Left lung (tissue), 10 donors: Measurements from ENCODE around the gene GSS. TPM values are rescaled to one million over a fixed set of nuclear protein-coding genes. Genes with fewer than 3 reads are reported as not detected.

Experiments used
- ATAC-seq: fragments of 200-7000 bp; cut with Tn5 transposase; one replicate; pipeline ENCODE4 v1.9.1; 2020; ENCODE audit warnings: moderate library complexity
- DNase-seq, 4 donors: peaks; one replicate each; pipeline ENCODE4 v3.0.0-alpha.2; 2013 to 2020
- H3K27ac ChIP-seq, 2 donors: fragments of 200-600 bp; sonication (generic) in 1 of 2; one replicate each; pipeline versions ENCODE4 v1.5.0 to v1.8.0; 2020 to 2021
- H3K27me3 ChIP-seq, 2 donors: fragments of 200-600 bp; sonication (generic) in 1 of 2; one replicate each; pipeline versions ENCODE4 v1.5.0 to v1.8.0; 2020 to 2021
- H3K36me3 ChIP-seq, 2 donors: fragments of 200-600 bp; sonication (generic) in 1 of 2; one replicate each; pipeline versions ENCODE4 v1.5.0 to v1.8.0; 2020 to 2021
- H3K4me1 ChIP-seq, 2 donors: fragments of 200-600 bp; one replicate each; pipeline ENCODE4 v1.8.0; 2021
- H3K4me3 ChIP-seq, 2 donors: fragments of 200-600 bp; sonication (generic) in 1 of 2; one replicate each; pipeline versions ENCODE4 v1.5.0 to v1.8.0; 2020 to 2021; ENCODE audit warnings: mild to moderate bottlenecking in 1 of 2
- H3K9me3 ChIP-seq, 2 donors: fragments of 200-600 bp; sonication (generic) in 1 of 2; one replicate each; pipeline versions ENCODE4 v1.5.0 to v1.8.0; 2020 to 2021
- intact Hi-C, 2 donors: fragments of 100-400 bp; cut with DNase I; formaldehyde crosslinking; loops; one replicate each; pipeline versions ENCODE4 v1.11.2 to v1.14.2; 2022
- polyA plus RNA-seq, 6 donors: library from polyadenylated mRNA; unstranded; fragments of 120-200 nt; gene quantifications; one replicate each; pipeline ENCODE4 v1.2.1, GENCODE V29; 2013; ENCODE audit not compliant: insufficient read length in 6 of 6
- total RNA-seq, 2 donors: library from RNA; stranded (reverse); fragmentation: NEBNext Ultra II Directional; extraction: Animal tissue kit (Norgen Biotek cat#: 25700); gene quantifications; one replicate each; pipeline ENCODE4 v1.2.1, GENCODE V29; 2021
- TF ChIP-seq, protein P1 (sequence below), 2 donors: fragments of 200-600 bp; sonication (generic) in 1 of 2; IDR thresholded peaks; one replicate each; pipeline versions ENCODE4 v1.5.0 to v1.8.0; 2021; ENCODE audit warnings: antibody characterized with exemption in 2 of 2
- donor health status: DM: no; HTN: yes; CAD: no.
- donor health status: DM: no; HTN: no; CAD: no.

The GSS gene
- total and polyA plus RNA-seq, 8 donors = 37.8 to 50.3 (median 41.5) TPM

DNA sequence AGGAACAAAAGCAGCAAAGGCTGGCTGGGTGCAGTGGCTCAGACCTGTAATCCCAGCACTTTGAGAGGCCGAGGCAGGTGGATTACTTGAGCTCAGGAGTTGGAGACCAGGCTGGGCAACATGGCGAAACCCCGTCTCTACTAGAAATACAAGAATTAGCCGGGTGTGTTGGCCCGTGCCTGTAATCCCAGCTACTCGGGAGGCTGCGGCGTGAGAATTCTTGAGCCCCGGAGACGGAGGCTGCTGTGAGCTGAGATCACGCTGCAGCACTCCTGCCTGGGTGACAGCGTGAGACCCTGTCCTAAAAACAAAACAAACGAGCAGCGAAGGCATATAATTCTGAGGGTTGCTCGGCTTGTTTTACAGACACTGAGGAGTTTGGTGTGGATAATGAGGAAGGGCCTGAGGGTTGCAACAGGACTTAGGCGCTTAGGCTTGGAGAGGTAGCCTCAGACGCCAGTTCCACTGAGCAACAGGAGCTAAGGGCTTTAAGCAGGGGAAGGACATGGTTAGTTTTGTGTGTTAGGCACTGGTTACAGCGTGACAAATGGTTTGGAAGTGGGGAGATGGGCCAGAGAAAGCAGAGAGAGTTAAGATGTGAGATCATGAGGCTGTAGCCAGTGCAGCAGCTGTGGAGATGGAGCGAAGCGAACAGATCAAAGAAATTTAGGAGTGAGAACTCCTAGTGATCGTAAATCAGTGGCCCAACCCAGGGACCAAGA, 1.3 kb upstream of the GSS start:
- Histone ChIP-seq H3K4me1 (peaks cover 5 to 21% of the 10 kb centered on the region in 2 donors), H3K27ac (no peak overlapping the region)
- TF ChIP-seq, protein P1, sequence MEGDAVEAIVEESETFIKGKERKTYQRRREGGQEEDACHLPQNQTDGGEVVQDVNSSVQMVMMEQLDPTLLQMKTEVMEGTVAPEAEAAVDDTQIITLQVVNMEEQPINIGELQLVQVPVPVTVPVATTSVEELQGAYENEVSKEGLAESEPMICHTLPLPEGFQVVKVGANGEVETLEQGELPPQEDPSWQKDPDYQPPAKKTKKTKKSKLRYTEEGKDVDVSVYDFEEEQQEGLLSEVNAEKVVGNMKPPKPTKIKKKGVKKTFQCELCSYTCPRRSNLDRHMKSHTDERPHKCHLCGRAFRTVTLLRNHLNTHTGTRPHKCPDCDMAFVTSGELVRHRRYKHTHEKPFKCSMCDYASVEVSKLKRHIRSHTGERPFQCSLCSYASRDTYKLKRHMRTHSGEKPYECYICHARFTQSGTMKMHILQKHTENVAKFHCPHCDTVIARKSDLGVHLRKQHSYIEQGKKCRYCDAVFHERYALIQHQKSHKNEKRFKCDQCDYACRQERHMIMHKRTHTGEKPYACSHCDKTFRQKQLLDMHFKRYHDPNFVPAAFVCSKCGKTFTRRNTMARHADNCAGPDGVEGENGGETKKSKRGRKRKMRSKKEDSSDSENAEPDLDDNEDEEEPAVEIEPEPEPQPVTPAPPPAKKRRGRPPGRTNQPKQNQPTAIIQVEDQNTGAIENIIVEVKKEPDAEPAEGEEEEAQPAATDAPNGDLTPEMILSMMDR (IDR thresholded peaks at IDR 0.05) = no peak

DNA sequence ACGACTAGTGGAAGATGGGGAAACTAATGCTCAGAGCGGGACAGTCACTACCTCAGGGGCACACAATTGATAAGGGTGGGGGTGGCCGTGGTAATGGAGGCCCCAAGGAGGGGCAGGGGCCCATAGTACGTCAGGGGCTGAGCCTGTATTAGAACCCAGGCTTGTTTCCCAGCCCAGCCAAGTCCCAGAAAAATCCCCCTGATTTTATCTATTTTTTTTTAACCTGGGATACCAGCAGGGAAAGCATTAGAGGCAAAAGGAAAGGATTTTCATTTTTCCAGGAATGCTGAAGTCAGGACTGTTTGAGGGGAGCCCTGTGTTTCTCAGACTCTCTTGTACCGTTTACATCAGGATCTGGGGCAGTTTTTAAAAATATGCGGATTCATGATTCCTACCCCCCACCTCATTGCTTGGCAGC, 444 bp upstream of the GSS start:
- H3K27ac ChIP-seq = peak overlapping the region; percentile 89 to 92
- ATAC-seq (no peak), DNase-seq (no peak)
- no peaks in the 10 kb centered on the region for H3K9me3 ChIP-seq
- H3K4me1 ChIP-seq = peaks cover 5 to 21% of the 10 kb centered on the region in 2 donors
- H3K4me3 ChIP-seq = peak overlapping the region; percentile 65 to 77
- TF ChIP-seq, protein P1 (IDR thresholded peaks at IDR 0.05) = no peak
- no peaks in the 10 kb centered on the region for H3K27me3 ChIP-seq
- intact Hi-C loops = loop anchor here in 1 of 2 donors (2.0 kb wide), 1 partner anchor 81 kb away; no protein-coding TSS in a partner anchor
- peaks cover 0 to 9% of the 10 kb centered on the region in 2 donors for H3K36me3 ChIP-seq

More for the DNA sequence above, 1.3 kb upstream of the GSS start:
- no peak for ATAC-seq
- Histone ChIP-seq H3K36me3 (peaks cover 0 to under 1% of the 10 kb centered on the region in 2 donors), H3K4me3 (no peak overlapping the region), H3K9me3 (no peaks in the 10 kb centered on the region), H3K27me3 (no peaks in the 10 kb centered on the region)
- no peak for DNase-seq
- intact Hi-C loops = loop anchor here in 1 of 2 donors (2.0 kb wide), 1 partner anchor 82 kb away; no protein-coding TSS in a partner anchor

DNA sequence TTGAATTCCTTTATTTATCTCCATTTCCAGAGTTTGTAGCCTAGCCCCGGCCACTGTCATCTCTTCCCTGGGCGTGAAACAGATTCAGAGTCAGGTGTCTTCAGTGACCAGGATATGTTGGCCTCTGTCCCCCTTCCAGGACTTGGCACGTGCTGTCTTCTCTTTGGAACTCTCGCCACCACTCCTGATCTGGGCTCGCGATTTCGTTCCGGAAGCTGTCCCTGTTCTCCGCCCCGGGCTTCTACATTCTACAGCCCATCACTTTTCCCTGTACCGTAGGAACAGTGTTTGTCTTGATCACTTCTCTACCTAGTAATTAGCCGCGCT, 739 bp downstream of the GSS start:
- Histone ChIP-seq H3K4me1 (peaks cover 5 to 21% of the 10 kb centered on the region in 2 donors), H3K9me3 (no peaks in the 10 kb centered on the region), H3K27me3 (no peaks in the 10 kb centered on the region), H3K36me3 (peaks cover 0 to 21% of the 10 kb centered on the region in 2 donors), H3K4me3 (peak overlapping the region; percentile 65 to 77), H3K27ac (peak overlapping the region; percentile 89 to 92)
- TF ChIP-seq, protein P1 (IDR thresholded peaks at IDR 0.05) = no peak
- ATAC-seq (peak; percentile 14), DNase-seq (peak in 1 of 4 donors; percentile 33)
- intact Hi-C loops = no loop called here

DNA sequence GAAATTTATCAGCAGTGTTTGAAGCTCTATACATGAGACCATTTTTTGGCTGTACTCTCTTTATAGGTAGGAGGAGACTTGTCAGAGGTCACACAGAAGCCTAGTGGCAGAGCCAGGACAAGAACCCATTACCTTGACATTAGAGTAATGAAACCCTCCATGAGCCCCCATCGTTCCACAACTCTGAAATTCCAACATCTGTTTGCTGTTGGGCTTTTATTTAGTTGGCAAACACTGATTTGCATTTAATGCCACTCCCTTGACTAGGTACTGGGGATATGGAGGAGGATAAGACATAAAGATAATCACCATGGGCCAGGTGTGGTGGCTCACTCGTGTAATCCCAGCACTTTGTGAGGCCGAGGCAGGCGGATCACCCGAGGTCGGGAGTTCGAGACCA, 1.6 kb downstream of the GSS start:
- Histone ChIP-seq H3K27me3 (no peaks in the 10 kb centered on the region), H3K4me1 (peaks cover 5 to 21% of the 10 kb centered on the region in 2 donors), H3K27ac (no peak overlapping the region), H3K4me3 (no peak overlapping the region), H3K36me3 (peaks cover 0 to 28% of the 10 kb centered on the region in 2 donors), H3K9me3 (no peaks in the 10 kb centered on the region)
- TF ChIP-seq, protein P1 (IDR thresholded peaks at IDR 0.05) = no peak
- ATAC-seq = no peak
- no peak for DNase-seq
- intact Hi-C loops = no loop called here

DNA sequence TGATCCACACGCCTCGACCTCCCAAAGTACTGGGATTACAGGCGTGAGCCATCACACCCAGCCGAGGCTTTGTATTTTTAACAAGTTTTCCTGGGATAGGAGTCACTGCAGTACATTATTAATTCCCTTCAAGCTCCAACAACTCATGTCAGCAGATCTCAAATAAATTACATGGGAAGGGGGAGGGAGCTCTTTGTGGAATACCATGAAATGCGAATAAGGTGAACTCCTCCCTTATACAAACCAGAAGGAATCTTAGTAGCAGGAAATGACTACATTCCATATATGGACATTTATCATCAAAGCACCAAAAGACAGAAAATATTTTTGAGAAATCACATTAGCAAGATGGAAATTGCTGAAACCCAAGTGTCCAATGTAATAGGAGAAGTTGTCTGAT, 2.9 kb downstream of the GSS start:
- Histone ChIP-seq H3K27ac (no peak overlapping the region), H3K4me1 (peaks cover 5 to 21% of the 10 kb centered on the region in 2 donors), H3K27me3 (no peaks in the 10 kb centered on the region), H3K9me3 (no peaks in the 10 kb centered on the region), H3K4me3 (no peak overlapping the region), H3K36me3 (peaks cover 0 to 28% of the 10 kb centered on the region in 2 donors)
- intact Hi-C loops = no loop called here
- ATAC-seq (no peak), DNase-seq (no peak)
- TF ChIP-seq, protein P1 (IDR thresholded peaks at IDR 0.05) = no peak
